ENCODE data around the gene EML3. TPM values are rescaled to one million over a fixed set of nuclear protein-coding genes. Genes with fewer than 3 reads are reported as not detected.
"Not testable (repeated sequence)": the region's sequence is repeated elsewhere in the genome, so short reads cannot be mapped to it uniquely, and the experiment has no call there.

The EML3 gene, protein sequence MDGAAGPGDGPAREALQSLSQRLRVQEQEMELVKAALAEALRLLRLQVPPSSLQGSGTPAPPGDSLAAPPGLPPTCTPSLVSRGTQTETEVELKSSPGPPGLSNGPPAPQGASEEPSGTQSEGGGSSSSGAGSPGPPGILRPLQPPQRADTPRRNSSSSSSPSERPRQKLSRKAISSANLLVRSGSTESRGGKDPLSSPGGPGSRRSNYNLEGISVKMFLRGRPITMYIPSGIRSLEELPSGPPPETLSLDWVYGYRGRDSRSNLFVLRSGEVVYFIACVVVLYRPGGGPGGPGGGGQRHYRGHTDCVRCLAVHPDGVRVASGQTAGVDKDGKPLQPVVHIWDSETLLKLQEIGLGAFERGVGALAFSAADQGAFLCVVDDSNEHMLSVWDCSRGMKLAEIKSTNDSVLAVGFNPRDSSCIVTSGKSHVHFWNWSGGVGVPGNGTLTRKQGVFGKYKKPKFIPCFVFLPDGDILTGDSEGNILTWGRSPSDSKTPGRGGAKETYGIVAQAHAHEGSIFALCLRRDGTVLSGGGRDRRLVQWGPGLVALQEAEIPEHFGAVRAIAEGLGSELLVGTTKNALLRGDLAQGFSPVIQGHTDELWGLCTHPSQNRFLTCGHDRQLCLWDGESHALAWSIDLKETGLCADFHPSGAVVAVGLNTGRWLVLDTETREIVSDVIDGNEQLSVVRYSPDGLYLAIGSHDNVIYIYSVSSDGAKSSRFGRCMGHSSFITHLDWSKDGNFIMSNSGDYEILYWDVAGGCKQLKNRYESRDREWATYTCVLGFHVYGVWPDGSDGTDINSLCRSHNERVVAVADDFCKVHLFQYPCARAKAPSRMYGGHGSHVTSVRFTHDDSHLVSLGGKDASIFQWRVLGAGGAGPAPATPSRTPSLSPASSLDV
- total RNA-seq, result 161 and 166 TPM in 2 replicates

- peak within 1 kb of the TSS; percentile 98 for H3K4me3 Mint-ChIP-seq
- peaks cover 46% of the 10 kb centered on the region for H3K4me1 Mint-ChIP-seq
- no peaks in the 10 kb centered on the region for H3K27me3 Mint-ChIP-seq
- DNase-seq, result peak; percentile 97
- peaks cover 44% of the 10 kb centered on the region for H3K36me3 Mint-ChIP-seq (ENCODE audit: low read depth)
- intact Hi-C loops (cut with micrococcal nuclease), result loop anchor here (1.0 to 5.0 kb wide), 8 partner anchors 10 to 270 kb away; partner anchors contain the start of genes BSCL2, C11orf98, CSKMT and GANAB
- peak within 1 kb of the TSS; percentile 97 for H3K27ac Mint-ChIP-seq
- no peaks in the 10 kb centered on the region for H3K9me3 Mint-ChIP-seq
Observed at GRCh38 chr11:62612366-62613290, at the start of gene EML3, which contains the start of gene ROM1. TSS of gene EML3 (minus strand) at chr11:62612775. CDS start at chr11:62612457, 318 bp downstream. TSS of gene ROM1 (plus strand) at chr11:62613257. CDS start at chr11:62613282, 25 bp downstream.

GRCh38 chr11:62656796-62657429 lies 44.3 kb upstream of the EML3 start:
- no peak for DNase-seq
- Mint-ChIP-seq H3K4me1 (peaks cover 15% of the 10 kb centered on the region), H3K36me3 (ENCODE audit: low read depth) (peaks cover 4% of the 10 kb centered on the region), H3K4me3 (no peak overlapping the region), H3K27me3 (no peaks in the 10 kb centered on the region), H3K9me3 (no peaks in the 10 kb centered on the region), H3K27ac (no peak overlapping the region)
- intact Hi-C loops (cut with micrococcal nuclease), result no loop called here

GRCh38 chr11:62654297-62654696 lies 41.7 kb upstream of the EML3 start:
- intact Hi-C loops (cut with micrococcal nuclease), result no loop called here
- Mint-ChIP-seq H3K9me3 (no peaks in the 10 kb centered on the region), H3K36me3 (ENCODE audit: low read depth) (peaks cover 9% of the 10 kb centered on the region), H3K27me3 (no peaks in the 10 kb centered on the region), H3K4me1 (peaks cover 17% of the 10 kb centered on the region), H3K4me3 (peak overlapping the region; percentile 63), H3K27ac (peak overlapping the region; percentile 72)
- DNase-seq, result no peak

DNA sequence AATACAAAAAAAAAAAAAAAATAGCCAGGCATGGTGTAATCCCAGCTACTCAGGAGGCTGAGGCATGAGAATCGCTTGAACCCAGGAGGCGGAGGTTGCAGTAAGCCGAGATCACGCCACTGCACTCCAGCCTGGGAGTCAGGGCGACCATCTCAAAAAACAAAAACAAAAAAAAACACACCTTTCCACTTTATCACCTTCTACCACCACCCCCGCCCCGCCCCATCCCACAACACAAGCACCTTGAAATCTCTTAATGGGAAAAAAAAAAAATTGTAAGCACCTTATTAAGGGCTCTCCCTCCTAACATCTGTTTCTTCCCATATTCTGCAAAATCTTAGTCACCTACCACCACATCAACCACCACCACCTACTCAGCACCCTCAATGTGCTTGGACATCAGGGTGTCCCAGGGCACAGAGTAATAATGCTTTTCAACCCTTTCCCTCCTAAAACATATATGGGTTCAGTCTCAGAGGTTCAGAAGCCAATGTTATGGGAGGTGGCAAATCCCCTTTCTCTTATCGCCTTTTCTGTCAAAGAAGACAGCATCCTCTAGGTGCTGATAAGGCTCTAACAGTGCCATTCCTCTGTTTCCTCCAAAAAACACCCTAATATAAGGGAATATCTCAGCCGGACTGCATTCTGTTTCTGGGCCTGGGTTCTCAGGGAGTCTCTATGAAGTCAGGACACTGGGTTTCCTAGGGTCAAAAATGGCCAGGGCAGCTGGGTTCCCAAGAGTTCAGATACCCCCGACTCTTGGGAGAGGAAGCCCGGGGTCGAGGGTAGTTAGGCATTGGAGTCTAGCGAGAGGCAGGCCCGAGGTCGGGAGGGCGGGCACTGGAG lies 39.8 kb upstream of the EML3 start:
- no peak for DNase-seq
- H3K9me3 Mint-ChIP-seq, result no peaks in the 10 kb centered on the region
- intact Hi-C loops (cut with micrococcal nuclease), result loop anchor here (1.0 to 2.0 kb wide), 9 partner anchors 11 to 61 kb away; partner anchors contain the start of genes C11orf98, CSKMT, ROM1 and TUT1

GRCh38 chr11:62650283-62650682 lies 37.7 kb upstream of the EML3 start:
- H3K4me3 Mint-ChIP-seq; intact Hi-C loops (cut with micrococcal nuclease); H3K27me3 Mint-ChIP-seq; H3K27ac Mint-ChIP-seq; H3K9me3 Mint-ChIP-seq; DNase-seq: not testable (repeated sequence)
- Mint-ChIP-seq H3K4me1 (peaks cover 26% of the 10 kb centered on the region), H3K36me3 (ENCODE audit: low read depth) (peaks cover 24% of the 10 kb centered on the region)

More for the DNA sequence above, 39.8 kb upstream of the EML3 start:
- Mint-ChIP-seq H3K36me3 (ENCODE audit: low read depth) (peaks cover 16% of the 10 kb centered on the region), H3K4me1 (peaks cover 19% of the 10 kb centered on the region), H3K27ac (peak overlapping the region; percentile 94), H3K4me3 (peak overlapping the region; percentile 98), H3K27me3 (no peaks in the 10 kb centered on the region)

GRCh38 chr11:62649486-62649885 lies 36.9 kb upstream of the EML3 start:
- no peak for DNase-seq
- H3K4me1 Mint-ChIP-seq, result peaks cover 30% of the 10 kb centered on the region
- intact Hi-C loops (cut with micrococcal nuclease), result no loop called here
- no peaks in the 10 kb centered on the region for H3K9me3 Mint-ChIP-seq
- no peak overlapping the region for H3K4me3 Mint-ChIP-seq
- no peaks in the 10 kb centered on the region for H3K27me3 Mint-ChIP-seq
- H3K36me3 Mint-ChIP-seq (ENCODE audit: low read depth), result peaks cover 29% of the 10 kb centered on the region
- no peak overlapping the region for H3K27ac Mint-ChIP-seq

DNA sequence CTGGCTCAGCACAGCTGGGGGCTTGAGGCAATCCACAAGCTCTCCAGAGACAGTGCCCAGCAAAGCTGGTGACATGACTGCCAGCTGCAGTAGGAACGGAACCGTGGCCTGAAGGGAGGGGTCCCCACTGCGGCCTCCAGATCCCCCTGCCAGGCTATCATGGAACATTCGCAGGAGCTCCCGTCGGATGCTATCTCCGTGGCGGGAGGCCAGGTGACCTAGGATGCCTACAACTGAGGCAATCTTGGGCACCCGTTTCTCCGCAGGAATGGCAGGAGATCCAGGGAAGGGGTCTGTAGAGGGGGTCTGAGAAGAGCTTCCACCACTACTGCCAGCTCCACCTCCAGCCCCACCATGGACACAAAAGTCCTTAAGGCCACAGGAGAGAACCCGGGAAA lies 36.4 kb upstream of the EML3 start:
- no peaks in the 10 kb centered on the region for H3K9me3 Mint-ChIP-seq
- no peak overlapping the region for H3K4me3 Mint-ChIP-seq
- H3K4me1 Mint-ChIP-seq, result peaks cover 29% of the 10 kb centered on the region
- H3K27ac Mint-ChIP-seq, result no peak overlapping the region
- DNase-seq, result no peak
- no peaks in the 10 kb centered on the region for H3K27me3 Mint-ChIP-seq
- peaks cover 35% of the 10 kb centered on the region for H3K36me3 Mint-ChIP-seq (ENCODE audit: low read depth)
- intact Hi-C loops (cut with micrococcal nuclease), result no loop called here

GRCh38 chr11:62648185-62648966 lies 35.8 kb upstream of the EML3 start:
- no peaks in the 10 kb centered on the region for H3K9me3 Mint-ChIP-seq
- intact Hi-C loops (cut with micrococcal nuclease), result no loop called here
- H3K27me3 Mint-ChIP-seq, result no peaks in the 10 kb centered on the region

DNA sequence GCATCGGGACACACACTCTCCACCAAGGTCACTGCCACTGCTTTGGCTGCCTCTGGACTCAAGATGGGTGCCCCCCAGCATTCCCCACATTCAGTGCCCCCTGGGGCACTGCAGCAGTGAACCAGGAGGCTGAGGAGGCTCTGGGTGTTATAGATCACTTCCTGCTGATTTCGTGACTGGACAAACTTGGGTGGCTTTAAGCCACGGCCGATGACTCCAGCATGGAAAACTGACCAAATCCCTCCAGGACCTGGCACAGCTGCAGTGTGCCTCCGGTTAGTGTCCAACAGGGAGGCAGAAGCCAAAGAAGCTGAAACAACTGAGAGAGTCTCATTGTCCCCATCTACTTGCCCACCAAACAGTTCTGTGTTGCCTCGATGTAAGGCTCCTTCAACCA lies 35.0 kb upstream of the EML3 start:
- Mint-ChIP-seq H3K4me1 (peaks cover 24% of the 10 kb centered on the region), H3K27me3 (no peaks in the 10 kb centered on the region), H3K4me3 (no peak overlapping the region), H3K27ac (no peak overlapping the region), H3K36me3 (ENCODE audit: low read depth) (peaks cover 42% of the 10 kb centered on the region), H3K9me3 (no peaks in the 10 kb centered on the region)
- DNase-seq, result no peak
- intact Hi-C loops (cut with micrococcal nuclease), result loop anchor here (2.0 kb wide), 1 partner anchor 75 kb away; the partner anchor contains the start of gene EEF1G

More at GRCh38 chr11:62648185-62648966, 35.8 kb upstream of the EML3 start:
- DNase-seq, result no peak
- Mint-ChIP-seq H3K27ac (no peak overlapping the region), H3K36me3 (ENCODE audit: low read depth) (peaks cover 36% of the 10 kb centered on the region), H3K4me3 (no peak overlapping the region), H3K4me1 (peaks cover 26% of the 10 kb centered on the region)

DNA sequence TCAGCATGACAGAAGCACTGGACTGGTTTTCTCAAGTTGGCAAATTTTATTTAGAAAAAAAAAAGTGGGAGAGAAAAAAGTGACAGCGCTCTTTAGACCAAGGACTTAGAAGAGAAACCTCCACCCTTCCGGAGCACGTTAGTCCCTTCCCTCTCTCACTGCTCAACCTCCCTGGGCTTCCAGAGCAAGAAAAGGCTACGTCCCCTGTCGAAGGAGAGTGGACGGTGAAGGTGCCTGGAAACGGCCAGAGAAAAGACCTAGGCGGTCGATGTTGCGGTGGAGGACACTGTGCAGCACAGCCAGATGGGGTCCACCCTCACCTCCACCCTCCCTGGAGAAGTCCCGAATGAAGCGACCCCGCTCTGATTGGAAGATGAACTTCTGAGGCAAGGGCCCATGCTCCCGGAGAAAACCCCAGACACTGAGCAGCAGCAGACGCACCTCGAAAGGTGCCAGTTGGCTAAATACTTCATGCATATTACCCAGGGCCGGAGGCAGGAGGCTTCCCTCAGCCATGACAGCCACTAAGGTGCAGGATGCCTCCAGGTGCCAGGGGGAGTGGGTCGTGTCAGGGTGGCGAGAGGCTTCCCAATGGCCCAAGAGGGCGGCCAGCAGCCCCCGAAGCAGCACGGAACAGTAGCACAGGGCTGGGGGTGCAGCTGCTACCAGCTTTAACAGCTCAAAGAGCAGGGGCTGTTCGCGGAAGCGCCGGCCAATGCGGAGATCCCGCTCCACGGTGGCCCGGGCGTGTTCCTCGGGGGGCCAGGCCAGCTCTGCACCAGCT lies 34.4 kb upstream of the EML3 start:
- Mint-ChIP-seq H3K4me1 (peaks cover 20% of the 10 kb centered on the region), H3K27me3 (no peaks in the 10 kb centered on the region), H3K4me3 (peak overlapping the region; percentile 99), H3K27ac (peak overlapping the region; percentile 96), H3K36me3 (ENCODE audit: low read depth) (peaks cover 41% of the 10 kb centered on the region), H3K9me3 (no peaks in the 10 kb centered on the region)
- DNase-seq, result no peak
- intact Hi-C loops (cut with micrococcal nuclease), result loop anchor here (1.0 to 2.0 kb wide), 6 partner anchors 18 to 81 kb away; partner anchors contain the start of genes C11orf98, CSKMT, EEF1G and ROM1
